HepG2 (cell line): ENCODE results near the gene TMA7B. TPM values are rescaled to one million over a fixed set of nuclear protein-coding genes. Genes with fewer than 3 reads are reported as not detected.

Source experiments
- ATAC-seq: fragments of 200-7000 bp; cut with Tn5 transposase; 3 replicates; pipeline ENCODE4 v1.9.1; 2020; ENCODE audit warnings: mild to moderate bottlenecking, moderate library complexity
- BruUV-seq: library from RNA; stranded (reverse); fragments of 400-500 nt; replicated peaks from 2 replicates; lab custom pipeline; 2021; lab: Mats Ljungman, UMichigan
- CTCF ChIA-PET: fragments of 300-600 bp; formaldehyde crosslinking; extraction: SDS; loops from one replicate; lab custom pipeline; 2021; ENCODE audit warnings: low total read pairs, inconsistent platforms, low intra/inter-chr PET ratio; lab: Yijun Ruan, JAX
- POLR2A ChIA-PET: fragments of 350-600 bp; sonication (Branson Sonifier 250); formaldehyde crosslinking; loops from one replicate; lab custom pipeline; 2020; ENCODE audit warnings: antibody characterized with exemption, inconsistent platforms; lab: Yijun Ruan, JAX
- DNase-seq: peaks from one replicate; pipeline ENCODE4 v3.0.0-alpha.2; 2015; ENCODE audit warnings: low spot score
- FAIRE-seq: peaks from 3 replicates; lab custom pipeline; 2011; peaks lifted over from hg19 to GRCh38; lab: Jason Lieb, UNC
- H2AFZ ChIP-seq: one replicate; pipeline ENCODE4 v1.6.1; 2011; ENCODE audit warnings: low read length, inconsistent platforms
- H3K27ac ChIP-seq: fragments of 300-600 bp; 3 replicates; pipeline ENCODE4 v1.8.0; 2011; ENCODE audit warnings: mixed run types, mild to moderate bottlenecking, mixed read lengths, low read length, inconsistent platforms; ENCODE audit not compliant: insufficient read depth; ENCODE audit errors: extremely low read length
- H3K27me3 ChIP-seq, 2 experiments: fragments of 200-600 bp in 1 of 2; 2 replicates in 1 of 2; 3 replicates in 1 of 2; pipeline versions ENCODE4 v1.6.0 to v1.8.0; 2011; ENCODE audit warnings: low read length in 2 of 2, mild to moderate bottlenecking in 2 of 2, moderate library complexity in 2 of 2, inconsistent platforms in 1 of 2; ENCODE audit not compliant: insufficient read depth in 2 of 2, control insufficient read depth in 1 of 2
- H3K36me3 ChIP-seq, 2 experiments: fragments of 200-600 bp in 1 of 2; replicated peaks in 1 of 2; 2 replicates in 1 of 2; 3 replicates in 1 of 2; pipeline versions ENCODE4 v1.5.1 to v1.8.0; 2011; ENCODE audit warnings: low read length in 2 of 2, inconsistent platforms in 1 of 2; ENCODE audit not compliant: insufficient read depth in 2 of 2, control insufficient read depth in 1 of 2
- H3K4me1 ChIP-seq: 2 replicates; pipeline ENCODE4 v1.5.1; 2012; ENCODE audit warnings: low read length, inconsistent platforms; ENCODE audit not compliant: insufficient read depth
- H3K4me2 ChIP-seq: 2 replicates; pipeline ENCODE4 v1.6.0; 2011; ENCODE audit warnings: low read depth, low read length, inconsistent platforms
- H3K4me3 ChIP-seq, 3 experiments: fragments of 200-600 bp in 1 of 3; sonication (generic), shearing (Covaris generic) in 1 of 3; replicated peaks in 1 of 3; 2 replicates each; pipeline ENCODE4 v1.5.1; 2011 to 2016; ENCODE audit warnings: low read length in 3 of 3, inconsistent platforms in 2 of 3, low read depth in 2 of 3, mild to moderate bottlenecking in 2 of 3, control low read depth in 1 of 3, mixed read lengths in 1 of 3; ENCODE audit not compliant: insufficient read depth in 1 of 3
- H3K79me2 ChIP-seq: one replicate; pipeline ENCODE4 v1.6.1; 2011; ENCODE audit warnings: low read length, inconsistent platforms; ENCODE audit not compliant: insufficient read depth
- H3K9ac ChIP-seq: 2 replicates; pipeline ENCODE4 v1.6.0; 2011; ENCODE audit warnings: mild to moderate bottlenecking, low read depth, low read length, inconsistent platforms; ENCODE audit not compliant: insufficient read depth
- H3K9me3 ChIP-seq: 2 replicates; pipeline ENCODE4 v1.5.1; 2012; ENCODE audit warnings: mild to moderate bottlenecking, low read length
- H4K20me1 ChIP-seq: 2 replicates; pipeline ENCODE4 v1.6.0; 2011; ENCODE audit warnings: inconsistent platforms, mild to moderate bottlenecking, low read length, moderate library complexity; ENCODE audit not compliant: insufficient read depth
- ATF7-NPFF ChIP-seq: sonication (generic); formaldehyde crosslinking; IDR thresholded peaks from 2 replicates; pipeline ENCODE4 v1.8.1; 2023; ENCODE audit warnings: mild to moderate bottlenecking, low read depth, missing genetic modification reagents, moderate library complexity
- CBX5 ChIP-seq: sonication (generic); formaldehyde crosslinking; IDR thresholded peaks from 2 replicates; pipeline ENCODE4 v1.4.0; 2020; ENCODE audit warnings: missing genetic modification reagents, borderline replicate concordance
- CHCHD3 ChIP-seq: sonication (generic); formaldehyde crosslinking; IDR thresholded peaks from 2 replicates; pipeline ENCODE4 v1.8.0; 2022; ENCODE audit warnings: mild to moderate bottlenecking, missing genetic modification reagents, moderate library complexity
- DNMT3B ChIP-seq: conservative IDR thresholded peaks from 2 replicates; pipeline ENCODE4 v1.6.1; 2016; ENCODE audit warnings: missing biosample characterization, control low read depth
- DR1 ChIP-seq: sonication (generic); formaldehyde crosslinking; IDR thresholded peaks from 2 replicates; pipeline ENCODE4 v1.8.0; 2021; ENCODE audit warnings: mild to moderate bottlenecking, missing genetic modification reagents, inconsistent platforms
- EED ChIP-seq: sonication (generic); formaldehyde crosslinking; IDR thresholded peaks from 2 replicates; pipeline ENCODE4 v1.5.0; 2020; ENCODE audit warnings: mild to moderate bottlenecking, missing genetic modification reagents
- MTERF4 ChIP-seq: sonication (generic); formaldehyde crosslinking; IDR thresholded peaks from 2 replicates; pipeline ENCODE4 v1.8.0; 2023; ENCODE audit warnings: mild to moderate bottlenecking, missing genetic modification reagents
- NR2F6 ChIP-seq, 2 experiments: IDR thresholded peaks; 2 replicates each; pipeline ENCODE4 v1.6.1; 2016; ENCODE audit warnings: antibody characterized with exemption in 1 of 2, mild to moderate bottlenecking in 1 of 2
- RBFOX2 ChIP-seq: fragments of 200-400 bp; formaldehyde crosslinking; IDR thresholded peaks from 2 replicates; pipeline ENCODE4 v1.6.1; 2017; ENCODE audit warnings: low read depth, mild to moderate bottlenecking, low read length
- SP140L ChIP-seq: sonication (generic); formaldehyde crosslinking; IDR thresholded peaks from 2 replicates; pipeline ENCODE4 v1.4.0; 2020; ENCODE audit warnings: missing genetic modification reagents, borderline replicate concordance
- TEAD3 ChIP-seq: optimal IDR thresholded peaks from 2 replicates; pipeline ENCODE3; 2016; ENCODE audit warnings: borderline replicate concordance
- U2AF1 ChIP-seq: fragments of 200-400 bp; formaldehyde crosslinking; optimal IDR thresholded peaks from 2 replicates; pipeline ENCODE3; 2017; ENCODE audit warnings: mild to moderate bottlenecking, low read depth, low read length
- U2AF2 ChIP-seq: fragments of 200-400 bp; formaldehyde crosslinking; IDR thresholded peaks from 2 replicates; pipeline ENCODE4 v1.6.1; 2017; ENCODE audit warnings: low read depth, mild to moderate bottlenecking, low read length
- ZNF235 ChIP-seq: sonication (generic); formaldehyde crosslinking; IDR thresholded peaks from 2 replicates; pipeline ENCODE4 v1.8.1; 2023; ENCODE audit warnings: mild to moderate bottlenecking, missing genetic modification reagents, borderline replicate concordance
- ZNF354B ChIP-seq: sonication (generic); formaldehyde crosslinking; IDR thresholded peaks from 2 replicates; pipeline ENCODE4 v1.8.0; 2022; ENCODE audit warnings: mild to moderate bottlenecking, missing genetic modification reagents
- ZNF598 ChIP-seq: sonication (generic); formaldehyde crosslinking; IDR thresholded peaks from 2 replicates; pipeline ENCODE4 v1.5.1; 2020; ENCODE audit warnings: mild to moderate bottlenecking, missing genetic modification reagents, borderline replicate concordance
- ZSCAN20 ChIP-seq: sonication (generic); formaldehyde crosslinking; IDR thresholded peaks from 2 replicates; pipeline ENCODE4 v1.4.0; 2020; ENCODE audit warnings: missing genetic modification reagents, mild to moderate bottlenecking, borderline replicate concordance
- WGBS: methylation state at CpG from one replicate; pipeline ENCODE4 v1.1.6; 2017; ENCODE audit warnings: low lambda C conversion rate; 5-methylcytosine and 5-hydroxymethylcytosine counted together
- in situ Hi-C: cut with HindIII; loops from 2 replicates; pipeline ENCODE4 v1.10.0; 2017; ENCODE audit warnings: low pct_unique_long_range_greater_than_20kb; ENCODE audit not compliant: extremely low pct_ligation_motif_present
- intact Hi-C: fragments of 100-400 bp; cut with micrococcal nuclease; formaldehyde crosslinking; loops from one replicate; pipeline ENCODE4 v1.10.0; 2022; ENCODE audit not compliant: unreplicated experiment
- polyA plus RNA-seq, 8 experiments: library from polyadenylated mRNA; depleted of rRNA in 3 of 8; stranded (reverse) in 7 of 8; unstranded in 1 of 8; fragments of >200 nt; fragmentation: Illumina TruSeq in 4 of 8; extraction: Trizol in 4 of 8; gene quantifications; 2 replicates each; pipeline versions ENCODE4 v1.2.1 to v1.2.3, GENCODE V29; 2011 to 2016; ENCODE audit warnings: low read depth in 4 of 8, missing spikeins in 1 of 8, mixed read lengths in 1 of 8; ENCODE audit not compliant: insufficient read depth in 1 of 8
- total RNA-seq, 5 experiments: library from RNA; depleted of rRNA; stranded (reverse); fragments of >200 nt; fragmentation: Illumina TruSeq; extraction: Trizol; gene quantifications; 2 replicates each; pipeline ENCODE4 v1.2.3, GENCODE V29; 2016; ENCODE audit warnings: low read depth in 1 of 5
- TF ChIP-seq, protein P1 (sequence below): IDR thresholded peaks from 2 replicates; pipeline ENCODE4 v1.6.1; 2016; ENCODE audit warnings: missing genetic modification reagents, missing compliant biosample characterization
- TF ChIP-seq, protein P2 (sequence below): sonication (generic); formaldehyde crosslinking; IDR thresholded peaks from 2 replicates; pipeline ENCODE4 v1.4.0; 2020; ENCODE audit warnings: missing genetic modification reagents
- TF ChIP-seq, protein P3 (sequence below): sonication (generic); formaldehyde crosslinking; IDR thresholded peaks from 2 replicates; pipeline ENCODE4 v1.4.0; 2020; ENCODE audit warnings: mild to moderate bottlenecking, missing genetic modification reagents

TMA7B gene
- total and polyA plus RNA-seq, 2 of the 13 experiments (the other 11 are each of a cell fraction or from before 2014, with no cell fraction given), result not detected

- DNase-seq, result no peak
- Histone ChIP-seq H3K27ac (no peak overlapping the region), H4K20me1 (no peaks in the 10 kb centered on the region), H3K4me3 (no peak overlapping the region), H3K27me3 (peaks cover 0 to 35% of the 10 kb centered on the region in 2 experiments; a peak in 3 of 5 replicates), H3K4me2 (no peak overlapping the region), H3K36me3 (no peaks in the 10 kb centered on the region)
- no TSS peak for BruUV-seq
- in situ Hi-C loops (no loop called here), intact Hi-C loops (no loop called here)
- CTCF ChIA-PET, result no interaction called here
- POLR2A ChIA-PET, result no interaction called here
- no peak for FAIRE-seq
- TF ChIP-seq, protein P1, sequence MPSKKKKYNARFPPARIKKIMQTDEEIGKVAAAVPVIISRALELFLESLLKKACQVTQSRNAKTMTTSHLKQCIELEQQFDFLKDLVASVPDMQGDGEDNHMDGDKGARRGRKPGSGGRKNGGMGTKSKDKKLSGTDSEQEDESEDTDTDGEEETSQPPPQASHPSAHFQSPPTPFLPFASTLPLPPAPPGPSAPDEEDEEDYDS (CRISPR knock-in tag), result no peak
- TF ChIP-seq ZNF235 (no peak), ZSCAN20 (no peak), TEAD3 (no peak), CHCHD3 (CRISPR knock-in tag) (no peak), ZNF354B (CRISPR knock-in tag) (no peak), U2AF2 (no peak), DR1 (CRISPR knock-in tag) (no peak), NR2F6 (IDR thresholded peaks at IDR 0.05) (no peak), NR2F6 (CRISPR knock-in tag; IDR thresholded peaks at IDR 0.05) (no peak), SP140L (CRISPR knock-in tag) (no peak), ZNF598 (CRISPR knock-in tag) (no peak), MTERF4 (no peak), EED (CRISPR knock-in tag) (no peak), CBX5 (CRISPR knock-in tag) (no peak), U2AF1 (no peak), DNMT3B (CRISPR knock-in tag) (no peak), ATF7-NPFF (CRISPR knock-in tag) (no peak), RBFOX2 (no peak)
- TF ChIP-seq, protein P2, sequence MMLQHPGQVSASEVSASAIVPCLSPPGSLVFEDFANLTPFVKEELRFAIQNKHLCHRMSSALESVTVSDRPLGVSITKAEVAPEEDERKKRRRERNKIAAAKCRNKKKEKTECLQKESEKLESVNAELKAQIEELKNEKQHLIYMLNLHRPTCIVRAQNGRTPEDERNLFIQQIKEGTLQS (CRISPR knock-in tag), result no peak
- TF ChIP-seq, protein P3, sequence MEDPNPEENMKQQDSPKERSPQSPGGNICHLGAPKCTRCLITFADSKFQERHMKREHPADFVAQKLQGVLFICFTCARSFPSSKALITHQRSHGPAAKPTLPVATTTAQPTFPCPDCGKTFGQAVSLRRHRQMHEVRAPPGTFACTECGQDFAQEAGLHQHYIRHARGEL (CRISPR knock-in tag), result no peak
- TF ChIP-seq, all 625 proteins: peak for 0
- WGBS, result 25% methylated on average over 11 of the region's 14 CpGs
- Histone ChIP-seq H2AFZ (no peak overlapping the region), H3K9me3 (no peaks in the 10 kb centered on the region), H3K9ac (no peak overlapping the region), H3K79me2 (no peaks in the 10 kb centered on the region), H3K4me1 (peaks cover 14% of the 10 kb centered on the region; the same call in 1 of the 2 replicates)
- ATAC-seq, result no peak
These were observed 21.6 kb upstream of the TMA7B start for GRCh38 chr22:39938509-39939111.
